ENCODE measurements around the gene USP7.

USP7 gene

DNA sequence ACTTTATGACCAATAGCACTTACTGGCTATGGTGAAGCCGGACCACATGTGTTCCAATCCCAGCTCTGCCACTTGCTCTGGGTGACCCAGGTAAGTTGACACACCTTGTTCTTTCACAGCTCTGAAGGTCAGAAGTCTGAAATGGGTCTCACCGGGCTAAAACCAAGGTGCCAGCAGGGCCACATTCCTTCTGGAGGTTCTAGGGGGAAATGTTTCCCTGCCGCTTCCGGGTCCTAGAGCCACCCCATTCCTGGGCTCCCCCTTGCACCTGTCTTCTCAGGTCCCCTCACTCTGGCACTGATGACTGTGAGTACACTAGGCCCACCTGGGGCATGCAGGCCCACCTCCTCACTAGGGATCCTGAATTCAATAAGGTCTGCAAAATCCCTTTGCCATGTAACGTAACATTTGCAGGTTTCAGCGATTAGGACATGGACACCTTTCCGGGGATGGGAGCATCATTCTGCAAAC, 11.4 kb downstream of the USP7 start:
- no peak for DNase-seq (ENCODE audit: low read depth in 2 of 2)

DNA sequence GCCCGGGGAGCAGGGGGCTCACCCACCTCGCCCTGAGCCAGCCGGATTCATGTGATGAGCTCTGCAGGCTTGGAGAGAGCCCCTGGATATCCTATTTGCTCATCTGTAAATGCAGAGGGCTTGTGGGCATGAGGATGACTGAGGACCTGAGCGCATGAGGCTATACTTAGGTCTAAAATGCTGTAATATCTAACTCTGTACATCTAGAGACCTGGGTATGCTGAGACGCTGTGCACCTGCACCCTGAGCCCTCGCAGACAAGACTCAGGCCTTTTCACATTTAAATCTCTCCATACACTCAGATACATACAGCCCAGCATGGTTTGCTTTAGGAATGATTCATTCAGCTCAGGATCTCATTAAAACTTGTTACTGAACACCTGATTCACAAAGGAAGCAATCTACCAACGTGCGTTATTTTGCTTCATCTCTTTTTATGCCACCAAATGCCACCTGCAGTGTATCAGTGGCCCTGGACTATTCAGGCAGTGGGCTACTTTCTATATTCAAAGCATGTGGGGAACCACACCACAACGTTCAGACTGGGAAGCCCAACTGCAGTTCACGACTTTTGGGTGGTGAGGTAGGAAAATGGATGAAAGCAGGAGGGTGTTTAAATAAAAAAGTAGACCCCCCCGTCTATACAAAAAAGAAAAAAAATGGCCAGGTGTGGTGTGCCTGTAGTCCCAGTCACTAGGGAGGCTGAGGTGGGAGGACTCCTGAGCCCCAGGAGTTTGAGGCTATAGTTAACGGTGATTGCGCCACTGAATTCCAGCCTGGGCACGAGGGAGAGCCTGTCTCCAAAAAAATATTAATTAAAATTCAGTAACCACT, 12.0 kb downstream of the USP7 start:
- no peak for DNase-seq (ENCODE audit: low read depth in 2 of 2)

DNA sequence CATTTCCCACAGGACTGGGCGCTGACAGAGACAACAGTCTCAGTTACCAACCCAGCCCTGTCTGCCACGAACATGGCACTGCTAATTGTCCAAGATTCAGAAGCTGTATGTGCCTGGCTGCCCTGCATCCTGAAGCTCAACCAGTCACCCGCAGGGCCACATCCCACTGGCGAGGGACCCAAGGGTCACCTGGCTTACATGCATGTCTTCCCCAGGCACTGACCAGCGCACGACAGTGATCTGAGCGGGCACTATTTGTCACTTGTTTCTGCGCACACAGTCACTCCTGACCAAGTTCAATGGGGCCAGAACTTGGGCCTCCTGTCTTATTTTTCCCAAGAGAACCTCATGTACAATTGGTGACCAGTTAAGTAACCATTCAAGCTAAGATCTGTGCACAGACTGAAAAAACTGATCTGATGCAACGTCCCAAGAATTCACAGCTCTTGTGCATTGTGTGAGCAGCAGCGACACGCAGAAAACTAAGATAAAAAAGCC, 13.1 kb downstream of the USP7 start:
- DNase-seq (ENCODE audit: low read depth in 2 of 2), result no peak

DNA sequence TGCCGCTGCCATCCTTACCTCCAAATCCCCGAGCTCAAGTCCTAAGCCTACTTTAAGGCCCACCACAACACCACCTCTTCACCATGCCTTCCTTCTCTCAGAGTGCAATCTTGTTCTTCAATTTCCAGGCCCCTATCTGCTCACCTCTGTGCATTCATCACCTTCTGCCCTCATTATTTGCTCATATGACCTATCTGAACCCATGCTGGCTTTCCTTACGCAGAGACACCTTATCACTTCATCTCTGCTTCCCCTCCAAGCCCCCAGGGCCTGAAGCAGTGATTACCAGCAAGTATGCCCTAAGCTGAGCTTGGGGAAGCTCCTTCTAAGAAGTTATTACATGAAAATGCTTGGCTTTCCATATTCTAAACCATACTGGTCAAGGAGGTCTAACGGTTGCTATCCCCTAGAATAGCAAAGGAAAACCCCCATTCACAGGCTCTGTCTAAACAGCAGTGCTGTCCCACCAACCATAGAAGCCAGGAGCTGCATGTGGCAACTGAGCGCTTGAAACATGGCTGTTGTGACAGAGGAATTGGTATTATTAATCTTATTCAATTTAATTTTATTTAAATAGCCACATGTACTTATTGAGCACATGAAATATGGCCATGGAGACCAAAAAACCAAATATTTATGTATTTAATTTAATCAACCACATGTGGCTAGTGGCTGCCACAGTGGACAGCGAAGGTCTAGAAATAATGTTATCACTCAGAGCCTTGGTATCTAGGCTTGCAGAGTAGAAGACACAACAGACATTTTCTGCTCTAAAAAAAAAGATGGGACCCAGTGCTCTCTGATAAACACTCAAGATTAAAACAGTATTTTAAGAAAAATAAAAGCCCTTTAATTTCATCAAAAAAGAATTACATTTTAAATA, 13.9 kb downstream of the USP7 start:
- no peak for DNase-seq (ENCODE audit: low read depth in 2 of 2)

DNA sequence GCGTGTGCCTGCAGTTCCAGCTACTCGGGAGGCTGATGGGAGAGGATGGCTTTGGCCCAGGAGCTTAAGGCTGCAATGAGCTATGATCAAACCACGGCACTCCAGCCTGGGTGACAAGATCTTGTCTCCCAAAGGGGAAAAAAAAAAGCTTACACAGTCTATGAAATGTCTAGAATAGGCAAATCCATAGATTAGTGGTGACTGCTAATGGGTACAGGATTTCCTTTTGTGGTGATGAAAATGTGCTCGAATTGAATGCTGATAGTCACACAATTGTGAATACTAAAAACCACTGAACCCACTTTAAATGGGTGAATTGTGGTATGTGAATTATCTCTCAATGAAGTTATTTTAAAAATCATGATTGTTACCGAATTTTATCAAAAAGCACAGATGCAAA, 14.9 kb downstream of the USP7 start:
- no peak for DNase-seq (ENCODE audit: low read depth in 2 of 2)

DNA sequence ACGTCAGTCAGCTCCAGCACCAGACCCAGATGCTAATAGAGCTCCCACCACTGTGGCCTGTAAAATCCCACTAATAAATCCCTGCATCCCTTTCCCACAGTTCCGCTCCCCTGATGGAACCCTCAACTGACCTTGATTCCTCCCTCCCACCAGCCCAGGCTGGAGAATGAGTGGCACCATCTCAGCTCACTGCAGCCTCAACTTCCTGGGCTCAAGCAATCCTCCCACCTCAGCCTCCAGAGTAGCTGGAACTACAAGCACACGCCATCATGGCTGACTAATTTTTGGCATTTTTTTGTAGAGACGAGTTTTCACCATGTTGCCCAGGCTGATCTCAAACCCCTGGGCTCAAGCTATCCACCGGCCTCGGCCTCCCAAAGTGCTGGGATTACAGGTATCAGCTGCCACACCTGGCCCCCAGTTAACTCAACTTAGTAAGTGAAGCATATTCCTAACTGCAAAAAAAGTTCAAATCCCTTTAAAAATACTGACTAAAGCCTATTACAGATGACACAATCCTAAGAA, 15.6 kb downstream of the USP7 start:
- no peak for DNase-seq (ENCODE audit: low read depth in 2 of 2)

DNA sequence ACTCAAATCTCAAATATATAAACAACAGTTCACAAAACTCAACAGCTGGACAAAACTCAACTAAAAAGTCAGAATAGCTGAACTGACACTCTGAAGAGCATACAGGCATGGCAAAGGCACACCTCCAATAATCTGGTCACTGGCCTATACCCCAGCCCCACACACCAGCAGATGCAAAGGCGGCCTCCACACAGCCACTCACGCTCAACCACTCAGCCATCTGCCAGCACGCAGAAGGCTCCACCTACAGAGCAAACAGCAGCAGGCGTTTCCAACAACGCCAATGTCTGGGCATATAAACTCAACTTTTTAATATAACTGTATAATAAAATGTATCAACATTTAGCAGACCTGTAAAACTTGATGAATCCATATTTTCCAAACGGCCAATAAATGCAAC, 17.2 kb downstream of the USP7 start:
- no peak for DNase-seq (ENCODE audit: low read depth in 2 of 2)

DNA sequence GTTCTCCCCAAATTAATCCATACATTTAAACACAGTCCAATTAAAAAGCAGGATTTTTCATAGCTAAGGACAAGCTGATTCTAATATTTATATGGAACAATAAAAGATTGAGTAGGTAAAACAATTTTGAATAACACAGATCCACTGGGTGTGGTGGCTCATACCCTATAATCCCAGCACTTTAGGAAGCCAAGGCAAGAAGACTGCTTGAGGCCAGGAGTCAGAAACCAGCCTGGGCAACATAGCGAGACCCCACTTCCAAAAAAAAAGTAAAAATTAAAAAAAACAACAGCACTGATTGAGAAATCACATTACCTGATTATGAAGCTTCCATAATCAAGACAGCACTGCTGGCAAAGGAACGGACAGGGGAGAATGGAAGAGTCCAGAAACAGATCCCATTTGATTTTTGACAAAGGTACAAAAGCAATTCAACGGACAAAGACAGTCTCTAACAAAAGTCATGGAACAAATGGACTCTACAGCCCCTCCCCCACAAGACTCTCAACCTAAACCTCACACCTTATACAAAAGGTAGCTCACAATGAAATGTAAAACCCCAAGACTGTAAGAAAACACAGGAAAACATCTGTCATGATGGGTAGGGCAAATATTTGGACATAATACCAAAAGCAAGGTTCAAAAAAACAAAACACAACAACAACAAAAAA, 17.9 kb downstream of the USP7 start:
- DNase-seq (ENCODE audit: low read depth in 2 of 2), result no peak

DNA sequence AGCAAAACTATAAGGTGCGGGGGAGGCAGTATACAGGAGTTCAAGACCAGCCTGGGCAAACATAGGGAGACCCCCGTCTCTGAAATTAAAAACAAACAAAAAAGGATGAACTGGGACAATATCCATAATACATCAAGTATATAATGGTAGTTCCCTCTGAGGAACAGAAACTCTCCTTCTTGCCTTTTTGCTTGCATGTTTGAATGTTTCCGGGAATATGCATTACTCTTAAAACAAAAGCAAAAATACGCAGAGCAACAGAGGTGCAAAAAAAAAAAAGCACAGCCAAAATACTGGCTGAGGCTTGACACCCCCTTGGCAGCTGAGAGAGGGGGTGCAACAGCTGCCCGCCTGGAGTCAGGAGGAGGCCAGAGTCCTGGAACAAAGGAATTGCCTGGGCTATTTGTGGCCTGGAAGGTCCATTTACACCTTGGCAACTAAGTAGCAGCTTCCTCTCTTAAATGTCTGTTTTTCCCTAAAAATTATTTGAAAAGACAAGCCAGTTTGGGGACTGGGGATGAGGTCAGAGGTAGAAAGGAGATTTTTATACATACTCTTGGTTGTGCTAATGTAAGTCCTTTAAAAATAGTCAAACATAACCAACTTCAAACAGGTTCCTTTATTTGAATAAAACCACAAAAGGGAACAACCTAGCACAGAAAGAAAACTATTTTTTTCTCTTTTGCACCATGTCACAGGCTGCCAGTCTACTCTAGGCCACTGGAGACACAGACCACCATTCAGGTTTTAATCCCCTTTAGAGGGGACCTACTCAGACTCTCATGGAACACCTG, 19.5 kb downstream of the USP7 start:
- DNase-seq (ENCODE audit: low read depth in 2 of 2), result no peak

DNA sequence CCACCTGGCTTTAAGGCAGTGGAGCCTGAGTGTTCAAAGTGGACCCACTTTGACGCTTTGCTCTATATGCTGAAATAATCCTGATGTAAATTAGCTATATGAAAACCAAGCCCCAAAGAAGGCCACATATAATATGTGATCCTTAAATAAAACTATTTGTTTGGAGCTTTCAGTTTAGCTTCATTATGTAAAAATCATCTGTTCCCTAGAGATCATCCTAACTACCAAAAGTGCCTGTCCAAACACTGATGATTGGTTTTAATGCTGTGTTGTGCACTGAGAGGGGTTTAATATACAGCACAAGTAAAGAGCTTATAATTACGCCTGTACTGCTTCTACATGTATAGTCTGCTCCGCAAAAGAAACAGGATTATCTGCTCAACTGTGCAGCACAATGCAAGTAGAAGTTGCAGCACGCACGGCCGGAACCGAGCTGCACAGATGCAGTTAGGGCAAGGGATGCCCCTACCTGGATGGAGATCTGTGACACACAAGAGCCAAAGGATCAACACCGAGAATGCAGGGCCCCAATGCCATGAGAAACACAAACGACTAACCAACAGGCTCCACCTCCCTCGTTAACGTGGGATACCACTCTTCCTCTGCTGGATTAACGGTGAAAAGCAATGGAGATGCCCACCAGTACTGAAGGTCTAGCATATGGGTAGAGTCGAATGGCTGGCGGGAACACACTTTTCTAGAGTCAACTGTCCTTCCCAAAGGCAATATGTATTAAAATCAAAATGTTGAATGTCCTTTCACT, 20.5 kb downstream of the USP7 start:
- no peak for DNase-seq (ENCODE audit: low read depth in 2 of 2)

DNA sequence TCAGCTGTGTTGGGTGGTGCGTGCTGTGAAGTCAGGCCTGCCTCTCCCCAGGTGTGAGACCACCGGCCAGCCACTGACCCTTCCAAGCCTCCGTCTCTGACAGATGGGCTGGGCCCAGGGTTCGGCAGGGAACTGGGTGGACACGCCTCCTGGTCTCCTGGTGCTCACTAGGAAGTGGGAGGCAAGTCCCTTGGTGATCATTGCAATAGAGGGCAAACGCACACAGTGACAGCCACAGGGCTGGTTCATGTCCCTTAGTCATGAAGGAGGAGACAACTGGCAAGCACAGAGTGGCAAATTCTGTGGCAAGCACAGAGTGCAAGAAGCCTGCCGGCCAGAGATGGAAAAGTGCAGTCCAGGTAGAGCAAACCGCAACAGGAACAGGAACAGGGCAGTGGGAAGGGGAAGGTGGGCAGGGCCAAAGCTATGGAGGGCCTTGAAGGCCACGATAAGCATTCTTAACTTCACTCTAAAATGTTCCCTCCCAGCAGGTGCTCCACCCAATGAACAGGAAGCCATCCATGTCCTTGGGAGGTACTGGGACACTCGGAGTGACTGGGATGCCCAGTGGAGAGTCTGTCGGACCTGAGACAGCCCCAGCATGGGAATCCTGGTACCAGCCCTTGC, 21.9 kb downstream of the USP7 start:
- no peak for DNase-seq (ENCODE audit: low read depth in 2 of 2)

DNA sequence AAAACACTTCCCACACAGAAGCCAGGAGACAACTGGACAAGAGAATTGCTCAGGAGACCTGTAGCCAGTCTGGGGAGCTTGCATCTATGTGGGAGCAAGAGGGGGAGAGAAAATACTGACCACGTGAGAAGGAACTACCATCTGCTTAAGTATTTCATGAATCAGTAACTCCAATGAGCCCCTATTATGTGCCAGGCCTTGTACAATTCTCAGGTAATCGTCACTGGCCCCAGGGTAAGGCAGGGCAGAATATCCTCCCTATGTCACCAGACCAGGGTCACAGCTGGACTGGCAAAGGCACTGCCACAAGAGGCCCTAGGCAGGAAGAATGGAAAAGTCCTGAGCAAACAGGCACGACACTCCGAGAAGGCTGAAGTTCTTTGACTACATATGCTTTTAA, 25.9 kb downstream of the USP7 start:
- DNase-seq (ENCODE audit: low read depth in 2 of 2), result no peak

DNA sequence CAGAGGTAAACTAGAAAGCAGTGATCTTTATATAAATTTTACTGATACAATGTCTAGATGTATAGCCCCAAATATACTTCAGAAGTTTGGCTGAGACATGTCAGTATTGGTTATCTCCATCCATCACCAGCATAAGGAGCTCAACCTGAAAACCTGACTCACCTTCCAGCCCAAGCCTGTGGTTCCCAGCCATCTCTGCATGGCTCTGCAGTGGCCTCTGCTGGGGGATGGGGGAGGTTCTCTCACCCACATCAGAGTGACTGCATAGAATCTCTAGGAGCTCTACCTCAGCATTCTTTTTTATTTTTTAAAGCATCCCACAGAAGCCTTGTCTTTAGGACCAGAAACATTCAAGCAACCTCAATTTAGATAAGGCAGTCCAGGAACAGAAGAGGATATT, 27.3 kb downstream of the USP7 start:
- peak; percentile 67 to 74 for DNase-seq (ENCODE audit: low read depth in 2 of 2)

DNA sequence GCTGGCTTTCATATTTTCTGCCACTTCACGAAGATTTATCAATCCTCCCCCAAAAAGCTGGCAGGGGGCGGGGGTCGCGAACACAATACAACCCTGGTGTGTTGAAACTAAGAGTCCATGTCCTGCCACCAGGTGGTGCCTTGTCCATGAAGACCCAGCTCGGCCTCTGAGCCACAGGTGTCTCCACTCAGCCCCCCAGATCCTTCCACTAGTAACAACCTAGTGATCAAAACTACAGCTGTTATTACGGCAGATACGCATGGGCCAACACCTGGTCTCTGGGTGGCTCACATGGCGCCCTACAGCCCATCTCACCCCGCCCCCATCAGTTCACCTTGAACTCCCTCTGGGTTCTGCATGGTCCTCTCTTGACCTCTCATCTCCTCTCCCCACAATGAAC, 27.7 kb downstream of the USP7 start:
- DNase-seq (ENCODE audit: low read depth in 2 of 2), result no peak

DNA sequence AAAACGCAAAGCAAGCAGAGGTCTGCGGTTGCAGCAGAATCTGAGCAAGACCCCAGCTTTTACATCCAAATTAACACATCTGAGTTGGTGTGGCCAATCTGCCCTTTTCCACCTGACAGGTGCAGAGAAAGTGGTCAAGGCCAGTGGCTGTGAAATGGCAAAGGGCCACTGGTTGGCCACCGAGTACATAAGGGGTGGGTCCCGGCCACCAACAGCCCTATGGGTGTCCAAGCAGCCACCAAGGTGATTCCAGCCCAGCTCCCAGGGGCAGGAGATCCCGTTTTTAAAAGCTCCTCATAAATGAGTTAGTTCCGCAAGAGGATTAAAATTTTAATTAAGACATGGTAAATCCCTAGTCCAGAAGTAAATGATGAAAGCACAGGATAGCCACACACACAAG, 29.1 kb downstream of the USP7 start:
- no peak for DNase-seq (ENCODE audit: low read depth in 2 of 2)

DNA sequence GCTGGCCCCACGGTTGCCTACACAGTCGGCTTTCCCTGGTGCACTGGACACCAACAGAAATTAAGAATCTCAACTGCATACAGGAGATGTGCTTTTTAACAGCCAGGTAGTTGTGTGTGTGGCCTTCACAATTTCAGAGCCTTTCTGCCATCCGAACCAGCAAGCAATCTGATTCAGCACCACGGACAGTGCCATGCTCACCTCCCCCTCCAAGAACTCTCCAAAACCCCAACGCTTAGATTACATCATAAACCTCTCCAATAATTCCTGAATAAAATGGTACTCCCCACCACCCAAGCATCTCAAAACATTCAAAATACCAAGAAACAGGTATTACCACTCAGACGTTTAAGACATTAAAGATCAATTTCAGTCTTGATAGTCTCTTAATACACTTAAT, 31.8 kb downstream of the USP7 start:
- DNase-seq (ENCODE audit: low read depth in 2 of 2), result peak; percentile 15 to 23

DNA sequence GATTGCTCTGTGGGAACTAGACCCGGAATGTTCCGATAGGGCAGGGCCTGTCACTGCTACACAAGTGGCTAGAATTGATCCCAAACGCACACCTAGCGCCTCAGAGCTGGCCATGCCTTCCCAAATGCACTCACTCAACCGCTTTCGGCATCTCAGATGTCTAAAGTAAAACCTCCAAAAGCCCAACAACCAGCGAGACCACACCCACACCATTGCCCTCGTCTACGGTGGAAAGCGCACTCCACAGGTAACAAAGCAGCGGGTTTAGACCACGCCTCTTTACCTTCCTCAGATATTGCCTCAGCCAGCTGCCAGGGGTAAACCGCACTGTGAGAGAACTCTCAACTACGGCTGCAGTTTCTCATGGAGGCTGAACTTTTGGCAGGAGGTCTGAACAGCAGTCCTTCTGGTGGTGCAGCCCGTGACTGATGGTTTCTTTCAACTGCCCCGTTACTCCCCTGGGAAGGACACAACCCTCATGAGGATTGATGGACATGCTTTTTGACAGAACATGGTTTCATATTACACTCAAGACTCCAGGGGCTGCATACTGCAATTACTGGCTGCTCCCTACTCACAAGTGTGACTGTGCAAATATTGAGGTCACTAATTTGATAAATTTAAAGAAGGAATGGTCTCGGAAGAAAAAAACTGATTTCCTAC, 34.5 kb downstream of the USP7 start:
- DNase-seq (ENCODE audit: low read depth in 2 of 2), result no peak

DNA sequence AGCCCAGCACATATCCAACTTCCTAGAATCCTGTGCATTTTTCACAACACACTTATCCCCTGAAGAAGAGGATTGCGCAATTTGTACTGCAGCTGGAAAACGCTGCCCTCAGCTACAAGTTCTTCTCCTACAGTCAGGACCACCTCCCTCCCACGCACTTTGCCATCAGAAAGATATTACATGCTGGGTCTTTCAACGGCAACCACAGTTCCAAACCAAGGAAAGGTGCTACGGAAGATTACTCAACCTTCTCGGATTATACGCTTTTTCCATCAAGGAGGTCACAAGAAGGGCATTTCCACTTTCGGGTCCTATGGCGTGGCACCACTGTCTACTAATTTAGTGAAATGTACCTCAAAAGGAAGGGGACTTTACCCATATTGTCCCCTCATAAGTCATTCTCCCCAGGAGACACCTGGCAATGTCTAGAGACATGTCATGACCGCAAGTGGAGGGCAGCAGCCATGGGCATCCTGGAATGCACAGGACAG, 35.2 kb downstream of the USP7 start:
- DNase-seq (ENCODE audit: low read depth in 2 of 2), result peak; percentile 7 to 29

DNA sequence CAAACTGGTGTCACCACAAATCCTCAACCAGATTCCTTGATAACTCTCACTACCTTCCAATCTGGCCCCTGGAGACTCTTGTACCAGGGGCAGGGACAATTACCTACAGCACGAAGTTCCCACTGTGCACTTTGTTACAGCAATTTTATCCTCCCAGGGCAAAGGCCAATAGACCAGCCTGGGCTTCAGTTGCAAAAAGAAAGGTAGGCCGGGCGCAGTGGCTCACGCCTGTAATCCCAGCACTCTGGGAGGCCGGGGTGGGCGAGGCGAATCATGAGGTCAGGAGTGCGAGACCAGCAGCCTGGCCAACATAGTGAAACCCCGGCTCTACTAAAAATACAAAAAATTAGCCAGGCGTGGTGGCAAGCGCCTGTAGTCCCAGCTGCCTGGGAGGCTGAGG, 36.9 kb downstream of the USP7 start:
- no peak for DNase-seq (ENCODE audit: low read depth in 2 of 2)

Measured in activated CD4-positive, alpha-beta T cell treated with anti-CD3 and anti-CD28 coated beads for 24 hours (primary cell).